ENCODE results near the gene ZNF432. TPM values are rescaled to one million over a fixed set of nuclear protein-coding genes. Genes with fewer than 3 reads are reported as not detected.

ZNF432 gene
- total RNA-seq, 4 donors from 2014 or later = 6.0 to 18.1 (median 10.6) TPM

DNA sequence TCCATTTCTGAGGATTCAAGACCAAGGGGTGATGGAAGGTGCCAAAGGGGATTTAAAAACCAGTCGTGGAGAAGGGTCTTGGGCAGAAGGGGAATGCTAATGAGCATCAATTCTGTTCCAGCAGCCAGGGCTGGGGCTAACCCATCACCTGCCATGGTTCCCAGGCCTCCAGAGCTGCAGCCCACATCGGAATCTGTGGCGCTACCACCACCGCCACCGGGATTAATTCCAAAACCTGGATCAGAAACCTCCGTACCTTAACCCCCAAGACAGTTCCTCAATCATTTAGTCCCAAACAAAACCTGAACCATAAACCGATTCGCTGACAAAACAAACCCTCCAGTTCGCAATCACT, 41.2 kb downstream of the ZNF432 start:
- no peak for TF ChIP-seq POLR2AphosphoS5 (IDR thresholded peaks at IDR 0.05)
- no peak for TF ChIP-seq POLR2A (IDR thresholded peaks at IDR 0.05)
- TF ChIP-seq, protein P1, sequence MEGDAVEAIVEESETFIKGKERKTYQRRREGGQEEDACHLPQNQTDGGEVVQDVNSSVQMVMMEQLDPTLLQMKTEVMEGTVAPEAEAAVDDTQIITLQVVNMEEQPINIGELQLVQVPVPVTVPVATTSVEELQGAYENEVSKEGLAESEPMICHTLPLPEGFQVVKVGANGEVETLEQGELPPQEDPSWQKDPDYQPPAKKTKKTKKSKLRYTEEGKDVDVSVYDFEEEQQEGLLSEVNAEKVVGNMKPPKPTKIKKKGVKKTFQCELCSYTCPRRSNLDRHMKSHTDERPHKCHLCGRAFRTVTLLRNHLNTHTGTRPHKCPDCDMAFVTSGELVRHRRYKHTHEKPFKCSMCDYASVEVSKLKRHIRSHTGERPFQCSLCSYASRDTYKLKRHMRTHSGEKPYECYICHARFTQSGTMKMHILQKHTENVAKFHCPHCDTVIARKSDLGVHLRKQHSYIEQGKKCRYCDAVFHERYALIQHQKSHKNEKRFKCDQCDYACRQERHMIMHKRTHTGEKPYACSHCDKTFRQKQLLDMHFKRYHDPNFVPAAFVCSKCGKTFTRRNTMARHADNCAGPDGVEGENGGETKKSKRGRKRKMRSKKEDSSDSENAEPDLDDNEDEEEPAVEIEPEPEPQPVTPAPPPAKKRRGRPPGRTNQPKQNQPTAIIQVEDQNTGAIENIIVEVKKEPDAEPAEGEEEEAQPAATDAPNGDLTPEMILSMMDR (IDR thresholded peaks at IDR 0.05) = no peak
- TF ChIP-seq EP300 (IDR thresholded peaks at IDR 0.05) = no peak
- H3K36me3 ChIP-seq = peaks cover 0 to 30% of the 10 kb centered on the region in 2 donors
- no peaks in the 10 kb centered on the region for H3K27me3 ChIP-seq
- 2% methylated on average over 6 to 9 of the region's 9 CpGs for WGBS, 2 donors (ENCODE audit: low coverage in 1 of 2)
- peak; percentile 14 for ATAC-seq
- H3K4me1 ChIP-seq = peaks cover 0 to 20% (median 0%) of the 10 kb centered on the region in 3 donors
- peak overlapping the region; percentile 78 to 95 for H3K4me3 ChIP-seq
- H3K9me3 ChIP-seq = peaks cover 0 to 15% (median 0%) of the 10 kb centered on the region in 3 donors
- peak overlapping the region; percentile 74 to 84 (median 83) for H3K27ac ChIP-seq

DNA sequence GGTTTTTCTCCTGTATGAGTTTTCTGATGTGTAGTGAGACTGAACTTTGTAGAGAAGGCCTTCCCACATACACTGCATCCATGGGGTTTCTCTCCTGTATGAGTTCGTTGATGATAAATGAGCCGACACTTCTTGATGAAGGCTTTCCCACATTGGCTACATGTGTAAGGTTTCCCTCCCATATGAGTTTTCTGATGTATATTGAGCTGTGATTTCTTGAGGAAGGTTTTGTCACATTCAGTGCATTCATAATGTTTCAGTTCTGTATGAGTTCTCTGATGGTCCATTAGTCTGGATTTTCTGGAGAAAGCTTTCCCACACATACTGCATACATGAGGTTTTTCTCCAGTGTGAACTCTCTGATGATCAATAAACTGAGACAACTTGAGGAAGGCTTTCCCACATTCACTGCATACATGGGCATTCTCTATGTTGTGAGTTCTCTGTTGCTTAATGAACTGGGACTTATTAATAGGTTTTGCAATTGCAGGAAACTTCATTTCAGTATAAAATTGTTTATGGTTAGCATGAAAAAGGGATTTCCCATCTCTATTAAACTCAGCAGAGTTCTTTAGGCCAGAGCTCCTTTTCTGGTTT, 54.5 kb downstream of the ZNF432 start:
- H3K4me3 ChIP-seq = no peak overlapping the region
- no peak for ATAC-seq
- H3K27me3 ChIP-seq = no peaks in the 10 kb centered on the region
- WGBS, 2 donors (ENCODE audit: low coverage in 1 of 2) = 100% methylated on average over 2 of the region's 2 CpGs
- H3K36me3 ChIP-seq = peaks cover 38 to 81% of the 10 kb centered on the region in 2 donors
- H3K9me3 ChIP-seq = peaks cover 6 to 84% (median 25%) of the 10 kb centered on the region in 3 donors
- no peaks in the 10 kb centered on the region for H3K4me1 ChIP-seq
- H3K27ac ChIP-seq = no peak overlapping the region
- TF ChIP-seq POLR2A (IDR thresholded peaks at IDR 0.05) (no peak), EP300 (IDR thresholded peaks at IDR 0.05) (no peak), POLR2AphosphoS5 (IDR thresholded peaks at IDR 0.05) (no peak)
- TF ChIP-seq, protein P1 (IDR thresholded peaks at IDR 0.05) = no peak

DNA sequence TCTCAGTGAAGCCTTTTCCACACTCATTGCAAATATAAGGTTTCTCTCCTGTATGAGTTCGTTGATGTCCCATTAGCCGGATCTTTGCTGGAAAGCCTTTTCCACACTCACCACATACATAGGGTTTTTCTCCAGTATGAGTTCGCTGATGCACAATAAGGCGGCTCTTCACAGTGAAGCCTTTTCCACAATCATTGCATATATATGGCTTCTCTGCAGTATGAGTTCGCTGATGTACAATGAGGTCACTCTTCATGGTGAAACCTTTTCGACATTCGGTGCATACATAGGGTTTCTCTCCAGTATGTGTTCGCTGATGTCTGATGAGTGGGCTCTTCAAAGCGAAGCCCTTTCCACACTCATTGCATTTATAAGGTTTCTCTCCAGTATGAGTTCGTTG, 55.2 kb downstream of the ZNF432 start:
- peaks cover 32 to 74% of the 10 kb centered on the region in 2 donors for H3K36me3 ChIP-seq
- H3K4me3 ChIP-seq = no peak overlapping the region
- no peaks in the 10 kb centered on the region for H3K27me3 ChIP-seq
- no peak for TF ChIP-seq POLR2AphosphoS5 (IDR thresholded peaks at IDR 0.05)
- TF ChIP-seq POLR2A (IDR thresholded peaks at IDR 0.05) = no peak
- no peak for TF ChIP-seq EP300 (IDR thresholded peaks at IDR 0.05)
- TF ChIP-seq, protein P1 (IDR thresholded peaks at IDR 0.05) = no peak
- H3K9me3 ChIP-seq = peaks cover 6 to 80% (median 25%) of the 10 kb centered on the region in 3 donors
- ATAC-seq = no peak
- no peaks in the 10 kb centered on the region for H3K4me1 ChIP-seq
- H3K27ac ChIP-seq = no peak overlapping the region
- WGBS, 2 donors (ENCODE audit: low coverage in 1 of 2) = 94 to 96% methylated on average over 7 to 8 of the region's 10 CpGs

DNA sequence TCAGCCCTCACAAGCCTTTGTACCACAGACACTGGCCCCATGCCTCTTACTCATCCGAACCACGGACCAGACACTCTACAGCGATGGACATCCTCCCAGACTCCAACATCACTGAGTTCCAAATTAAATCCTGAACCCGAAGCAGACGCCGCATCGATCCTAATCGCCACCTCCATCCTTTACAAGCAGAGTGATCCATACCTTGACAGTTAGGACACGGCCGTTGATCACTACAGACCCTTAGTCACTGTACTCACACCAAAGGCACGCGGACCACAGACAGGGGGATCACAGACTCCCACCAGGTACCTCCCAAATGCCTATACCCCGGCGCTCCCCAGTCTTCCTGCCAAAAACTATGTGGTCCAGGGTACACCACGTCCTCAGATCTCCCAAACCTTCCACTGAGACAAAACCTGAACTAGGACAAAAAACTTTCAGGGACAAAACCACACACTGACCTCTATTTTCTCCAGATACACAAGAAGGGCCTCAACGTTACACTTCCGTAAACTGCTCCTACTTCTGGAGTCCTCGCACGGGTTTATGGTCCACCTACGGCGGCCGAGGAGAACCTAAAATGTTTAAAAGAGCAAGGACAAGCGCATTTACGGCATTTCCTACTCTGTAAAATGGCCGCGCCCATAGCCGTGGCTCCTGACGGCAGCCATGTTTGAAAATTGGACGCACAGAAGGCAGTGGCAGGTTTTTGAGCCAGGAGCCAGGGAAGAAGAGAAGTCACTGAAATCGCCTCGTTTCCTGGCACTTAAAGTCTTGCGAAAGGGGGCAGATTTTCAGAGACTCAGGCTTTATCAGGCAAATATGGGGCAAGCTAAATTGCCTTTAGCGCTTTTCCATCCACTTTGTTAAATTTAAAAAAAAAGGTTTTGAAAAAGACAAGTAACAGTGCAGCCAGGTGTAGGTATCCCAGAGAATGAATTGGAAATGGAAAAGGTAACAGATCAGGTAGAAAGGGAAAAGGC, 62.0 kb downstream of the ZNF432 start, which contains the start of gene ZNF350:
Gene ZNF350 (minus strand): TSS at position 532 of the 983 bp plus-strand sequence. CDS start 12,480 bp downstream, outside the sequence.
- H3K4me3 ChIP-seq = peak within 1 kb of the TSS; percentile 83 to 99
- H3K9me3 ChIP-seq = peaks cover 0 to 51% (median 0%) of the 10 kb centered on the region in 3 donors
- WGBS, 2 donors (ENCODE audit: low coverage in 1 of 2) = 4 to 6% methylated on average over 18 to 20 of the region's 33 CpGs
- peaks cover 0 to 24% of the 10 kb centered on the region in 2 donors for H3K36me3 ChIP-seq
- TF ChIP-seq POLR2A (IDR thresholded peaks at IDR 0.05) (peak in 1 of 2 donors; percentile 21), EP300 (IDR thresholded peaks at IDR 0.05) (no peak), POLR2AphosphoS5 (IDR thresholded peaks at IDR 0.05) (peak; percentile 94)
- TF ChIP-seq, protein P1 (IDR thresholded peaks at IDR 0.05) = no peak
- peaks cover 0 to 22% (median 3%) of the 10 kb centered on the region in 3 donors for H3K4me1 ChIP-seq
- H3K27ac ChIP-seq = peak within 1 kb of the TSS; percentile 66 to 82 (median 80)
- peak; percentile 98 for ATAC-seq
- H3K27me3 ChIP-seq = no peaks in the 10 kb centered on the region

All from gastroesophageal sphincter (tissue), 4 donors.